ENCODE measurements around the gene SLC44A3.

Gene SLC44A3

GRCh38 chr1:94942171-94943128 lies 122.3 kb downstream of the SLC44A3 start:
- Histone ChIP-seq H3F3A (ENCODE audit: insufficient read depth, low read length) (no peaks in the 10 kb centered on the region), H3K9me2 (replicated peaks; ENCODE audit: insufficient read depth, low read length) (no peaks in the 10 kb centered on the region), H3K4me3 (ENCODE audit: low read length) (no peak overlapping the region), H3K9me3 (replicated peaks; ENCODE audit: insufficient read depth, low read length) (no peaks in the 10 kb centered on the region), H3K4me1 (ENCODE audit: low read length) (no peaks in the 10 kb centered on the region), H3K27ac (ENCODE audit: low read length) (no peak overlapping the region), H2AFZ (ENCODE audit: low read length) (no peak overlapping the region), H3K79me2 (ENCODE audit: low read length) (no peaks in the 10 kb centered on the region), H3K27me3 (replicated peaks; ENCODE audit: insufficient read depth, low read length) (no peaks in the 10 kb centered on the region), H3K4me2 (ENCODE audit: low read depth, low read length) (no peak overlapping the region), H3K36me3 (replicated peaks; ENCODE audit: insufficient read depth, low read length) (no peaks in the 10 kb centered on the region), H3K9ac (ENCODE audit: low read length) (no peak overlapping the region), H4K20me1 (ENCODE audit: insufficient read depth, low read length) (no peaks in the 10 kb centered on the region)
- TF ChIP-seq EZH2phosphoT487 (IDR thresholded peaks at IDR 0.05; ENCODE audit: low read length), result no peak
- TF ChIP-seq CTCF (IDR thresholded peaks at IDR 0.05; ENCODE audit: low read length), result no peak
- TF ChIP-seq EZH2 (optimal IDR thresholded peaks at IDR 0.05; ENCODE audit: low read depth, low read length), result no peak
- DNase-seq, result no peak
